BLaER1 (cell line): ENCODE data around the gene ELMO2.

Experiments used
- H3K27ac ChIP-seq: shearing (Covaris generic); formaldehyde crosslinking; 2 replicates; pipeline ENCODE4 v1.8.1; 2022
- H3K27me3 ChIP-seq: shearing (Covaris generic); formaldehyde crosslinking; 2 replicates; pipeline ENCODE4 v1.8.1; 2022
- H3K36me3 ChIP-seq: shearing (Covaris generic); formaldehyde crosslinking; 2 replicates; pipeline ENCODE4 v1.8.1; 2022
- H3K4me1 ChIP-seq: shearing (Covaris generic); formaldehyde crosslinking; 2 replicates; pipeline ENCODE4 v1.8.1; 2022
- H3K4me2 ChIP-seq: shearing (Covaris generic); formaldehyde crosslinking; 2 replicates; pipeline ENCODE4 v1.8.1; 2022
- H3K4me3 ChIP-seq: shearing (Covaris generic); formaldehyde crosslinking; 2 replicates; pipeline ENCODE4 v1.8.1; 2022
- H3K9ac ChIP-seq: shearing (Covaris generic); formaldehyde crosslinking; 2 replicates; pipeline ENCODE4 v1.8.1; 2022
- H3K9me3 ChIP-seq: shearing (Covaris generic); formaldehyde crosslinking; 2 replicates; pipeline ENCODE4 v1.8.1; 2022
- H4K20me1 ChIP-seq: shearing (Covaris generic); formaldehyde crosslinking; 2 replicates; pipeline ENCODE4 v1.8.1; 2022
- Cebpa-rat ChIP-seq: shearing (Covaris generic); IDR thresholded peaks from 2 replicates; pipeline ENCODE4 v1.8.1; 2022

Gene ELMO2

DNA sequence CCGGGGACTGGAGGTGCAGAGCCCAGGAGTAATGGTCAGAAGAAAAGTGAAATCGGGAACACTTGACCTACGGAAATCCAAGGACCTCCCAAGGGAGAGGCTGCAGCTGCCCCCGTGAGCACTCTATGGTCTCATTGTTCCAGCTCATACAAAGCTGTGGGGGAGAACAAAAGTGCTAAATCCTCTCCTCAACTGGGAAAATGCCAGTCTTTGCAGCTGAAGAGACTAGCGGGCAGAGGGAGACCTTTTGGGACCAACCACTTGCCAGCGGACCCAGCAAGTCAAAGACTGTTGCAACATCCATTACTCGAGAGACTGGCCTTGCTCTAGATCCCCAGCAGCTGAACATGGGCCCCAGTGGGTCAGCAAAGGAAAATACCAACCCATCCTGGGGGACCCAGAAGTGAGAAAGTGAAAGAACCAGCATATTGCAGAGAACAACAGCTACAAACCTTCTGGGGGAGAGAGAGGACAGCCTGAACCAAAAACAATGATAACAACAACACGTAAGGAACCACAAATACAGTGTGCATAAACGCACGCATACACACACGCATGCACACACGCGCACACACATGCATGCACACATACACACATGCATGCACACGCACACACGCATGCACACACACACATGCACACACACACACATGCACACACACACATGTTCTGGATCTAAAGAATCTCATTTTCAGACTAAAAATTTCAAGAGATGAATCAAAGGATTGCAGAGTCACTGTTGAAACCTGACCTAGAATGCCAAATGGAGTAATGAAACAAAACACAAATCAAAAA is 24.7 kb upstream of the ELMO2 start:
- Histone ChIP-seq H3K9me3 (no peaks in the 10 kb centered on the region), H3K4me3 (no peak overlapping the region), H4K20me1 (no peaks in the 10 kb centered on the region), H3K36me3 (no peaks in the 10 kb centered on the region), H3K27ac (no peak overlapping the region), H3K4me2 (no peak overlapping the region), H3K27me3 (no peaks in the 10 kb centered on the region), H3K9ac (no peak overlapping the region), H3K4me1 (no peaks in the 10 kb centered on the region)
- TF ChIP-seq Cebpa-rat: no peak

DNA sequence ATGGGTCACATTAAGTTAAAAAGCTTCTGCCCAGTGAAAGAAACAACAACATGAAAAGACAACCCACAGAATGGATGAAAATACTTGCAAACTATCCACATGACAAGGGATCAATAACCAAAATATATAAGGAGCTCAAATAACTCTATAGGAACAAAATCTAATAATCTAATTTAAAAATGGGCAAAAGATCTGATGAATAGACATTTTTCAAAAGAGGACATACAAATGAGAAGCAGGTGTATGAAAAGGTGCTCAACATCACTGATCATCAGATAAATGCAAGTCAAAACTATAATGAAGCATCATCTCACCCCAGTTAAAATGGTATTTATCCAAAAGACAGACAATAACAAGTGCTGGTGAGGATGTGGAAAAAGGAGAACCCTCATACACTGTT is 21.0 kb upstream of the ELMO2 start:
- no peaks in the 10 kb centered on the region for H3K4me1 ChIP-seq
- no peaks in the 10 kb centered on the region for H3K9me3 ChIP-seq
- no peaks in the 10 kb centered on the region for H4K20me1 ChIP-seq
- H3K27me3 ChIP-seq: no peaks in the 10 kb centered on the region
- no peak overlapping the region for H3K9ac ChIP-seq
- no peak for TF ChIP-seq Cebpa-rat
- no peak overlapping the region for H3K4me3 ChIP-seq
- H3K4me2 ChIP-seq: no peak overlapping the region
- no peaks in the 10 kb centered on the region for H3K36me3 ChIP-seq
- no peak overlapping the region for H3K27ac ChIP-seq

DNA sequence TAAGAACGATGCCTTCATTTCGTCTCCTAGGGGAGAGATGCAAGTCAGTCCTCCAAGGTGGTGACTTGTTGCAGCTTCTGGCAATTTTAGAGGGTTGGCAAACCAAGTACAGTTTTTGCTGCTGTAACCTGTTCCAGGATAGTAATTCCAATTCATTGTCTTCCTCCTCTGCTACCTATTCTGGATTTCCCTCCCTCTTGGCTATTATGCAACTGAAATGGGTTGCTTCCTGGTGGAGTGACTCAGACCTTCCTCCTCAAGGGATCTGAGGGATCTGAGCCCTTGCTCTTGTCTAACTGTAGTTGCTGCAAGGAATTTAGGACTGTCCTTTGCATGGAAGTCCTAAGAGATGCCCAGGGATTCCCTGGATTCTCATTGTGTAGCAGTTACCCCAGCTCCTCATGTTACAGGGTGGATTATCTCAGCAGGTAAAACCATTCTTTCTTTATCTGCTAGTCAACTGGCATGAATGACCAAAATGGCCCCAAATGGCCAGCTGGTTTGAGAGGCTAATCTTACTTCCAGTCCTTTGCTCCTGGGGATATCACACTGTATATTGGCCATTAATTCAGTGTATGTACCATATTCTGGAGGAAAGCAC is 17.6 kb upstream of the ELMO2 start:
- H3K4me3 ChIP-seq: no peak overlapping the region
- no peaks in the 10 kb centered on the region for H3K27me3 ChIP-seq
- no peak overlapping the region for H3K9ac ChIP-seq
- H4K20me1 ChIP-seq: no peaks in the 10 kb centered on the region
- no peaks in the 10 kb centered on the region for H3K36me3 ChIP-seq
- no peaks in the 10 kb centered on the region for H3K9me3 ChIP-seq
- no peaks in the 10 kb centered on the region for H3K4me1 ChIP-seq
- no peak for TF ChIP-seq Cebpa-rat
- H3K27ac ChIP-seq: no peak overlapping the region
- no peak overlapping the region for H3K4me2 ChIP-seq

GRCh38 chr20:46423342-46423741 is 16.9 kb upstream of the ELMO2 start:
- Histone ChIP-seq H3K9ac (no peak overlapping the region), H4K20me1 (no peaks in the 10 kb centered on the region), H3K9me3 (no peaks in the 10 kb centered on the region), H3K4me1 (no peaks in the 10 kb centered on the region), H3K4me3 (no peak overlapping the region), H3K36me3 (no peaks in the 10 kb centered on the region), H3K27me3 (no peaks in the 10 kb centered on the region), H3K27ac (no peak overlapping the region), H3K4me2 (no peak overlapping the region)
- TF ChIP-seq Cebpa-rat: no peak

GRCh38 chr20:46420878-46421277 is 14.5 kb upstream of the ELMO2 start:
- no peak overlapping the region for H3K4me2 ChIP-seq
- no peak overlapping the region for H3K27ac ChIP-seq
- H3K36me3 ChIP-seq: no peaks in the 10 kb centered on the region
- H3K4me3 ChIP-seq: no peak overlapping the region
- 0 out of 2 replicates have a peak, but pooled peaks cover 6% of the 10 kb centered on the region for H3K9me3 ChIP-seq
- no peaks in the 10 kb centered on the region for H3K4me1 ChIP-seq
- H3K9ac ChIP-seq: no peak overlapping the region
- no peak for TF ChIP-seq Cebpa-rat
- no peaks in the 10 kb centered on the region for H3K27me3 ChIP-seq
- no peaks in the 10 kb centered on the region for H4K20me1 ChIP-seq

DNA sequence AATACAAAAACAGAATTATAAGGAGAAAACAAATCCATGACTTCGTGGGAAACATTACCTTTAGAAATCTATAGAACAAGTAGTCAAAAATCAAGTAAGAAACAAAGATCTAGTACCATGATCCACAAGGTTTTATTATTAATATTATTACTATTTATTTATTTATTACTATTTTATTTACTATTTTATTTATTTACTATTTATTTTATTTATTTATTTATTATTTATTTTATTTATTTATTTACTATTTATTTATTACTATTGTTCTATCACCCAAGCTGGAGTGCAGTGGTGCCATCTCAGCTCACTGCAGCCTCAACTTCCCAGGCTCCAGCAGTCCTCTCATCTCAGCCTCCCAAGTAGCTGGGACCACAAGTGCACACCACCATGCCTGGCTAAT is 13.5 kb upstream of the ELMO2 start:
- H3K4me2 ChIP-seq: no peak overlapping the region
- no peak overlapping the region for H3K9ac ChIP-seq
- H3K9me3 ChIP-seq: 0 out of 2 replicates have a peak, but pooled peaks cover 6% of the 10 kb centered on the region
- H4K20me1 ChIP-seq: no peaks in the 10 kb centered on the region
- no peak overlapping the region for H3K27ac ChIP-seq
- H3K36me3 ChIP-seq: no peaks in the 10 kb centered on the region
- H3K27me3 ChIP-seq: no peaks in the 10 kb centered on the region
- no peaks in the 10 kb centered on the region for H3K4me1 ChIP-seq
- no peak overlapping the region for H3K4me3 ChIP-seq
- TF ChIP-seq Cebpa-rat: no peak

DNA sequence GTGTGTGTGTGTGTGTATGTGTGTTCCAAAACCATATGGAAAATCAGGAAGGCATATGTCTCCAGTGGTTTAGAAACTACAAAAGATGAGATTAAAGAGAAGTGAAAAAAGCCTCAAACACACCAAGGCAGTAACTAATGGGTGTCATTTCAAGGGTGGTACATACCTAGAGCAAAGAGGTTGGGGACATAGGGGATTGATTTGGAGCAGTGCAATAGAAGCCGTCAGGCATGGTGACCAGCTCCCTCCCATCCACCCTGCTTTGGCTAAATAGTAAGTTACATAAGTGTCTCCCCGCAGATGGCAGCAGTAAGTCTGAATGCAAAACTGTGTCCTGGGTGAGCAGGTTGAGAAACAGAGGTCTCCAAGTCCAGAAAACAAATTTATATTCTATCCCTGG is 10.4 kb upstream of the ELMO2 start:
- Histone ChIP-seq H3K27me3 (no peaks in the 10 kb centered on the region), H3K4me2 (no peak overlapping the region), H4K20me1 (no peaks in the 10 kb centered on the region), H3K36me3 (no peaks in the 10 kb centered on the region), H3K4me3 (no peak overlapping the region), H3K9me3 (0 out of 2 replicates have a peak, but pooled peaks cover 6% of the 10 kb centered on the region), H3K27ac (no peak overlapping the region), H3K9ac (no peak overlapping the region), H3K4me1 (no peaks in the 10 kb centered on the region)
- no peak for TF ChIP-seq Cebpa-rat

DNA sequence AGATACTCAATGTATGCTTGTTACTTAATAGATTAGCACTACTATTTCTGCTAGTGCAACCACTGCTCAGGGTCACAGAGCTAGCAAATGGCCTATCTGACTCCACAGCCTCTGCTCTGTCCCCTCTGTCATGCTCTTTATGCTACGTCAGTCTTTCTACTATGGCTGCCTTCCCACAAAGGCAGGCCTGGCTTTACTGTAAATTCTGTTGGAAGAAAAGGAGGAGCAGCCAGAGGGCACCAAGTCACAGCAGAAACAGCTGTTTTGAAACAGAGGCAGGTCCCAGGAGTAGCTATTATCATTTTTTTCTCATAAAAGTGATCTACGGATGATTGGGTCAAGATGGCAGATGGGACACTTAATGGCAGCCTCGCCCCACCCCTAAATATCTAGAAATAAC is 10.0 kb upstream of the ELMO2 start:
- no peak overlapping the region for H3K4me3 ChIP-seq

DNA sequence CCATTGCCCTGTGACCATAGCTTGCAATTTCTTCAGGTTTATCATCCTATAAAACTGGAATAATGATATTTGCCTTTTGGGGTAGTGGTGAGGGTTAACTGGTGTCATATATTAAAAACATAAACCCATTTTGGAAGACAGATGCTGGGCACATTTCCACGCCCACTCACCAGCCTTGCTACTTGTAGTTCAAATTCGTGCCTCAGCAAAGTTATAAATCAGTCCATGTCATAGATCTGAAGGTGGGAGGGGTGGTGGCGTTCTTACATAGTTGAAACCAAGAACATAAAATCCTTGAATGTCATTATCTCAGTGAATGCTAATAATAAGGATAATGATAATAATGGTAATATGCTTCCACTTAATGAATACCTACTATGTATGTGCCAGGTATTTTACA is 9.4 kb upstream of the ELMO2 start:
- H3K4me3 ChIP-seq: no peak overlapping the region
- TF ChIP-seq Cebpa-rat: no peak

More for the DNA sequence above, 10.0 kb upstream of the ELMO2 start:
- H3K4me1 ChIP-seq: no peaks in the 10 kb centered on the region
- H3K9ac ChIP-seq: no peak overlapping the region
- H3K9me3 ChIP-seq: 0 out of 2 replicates have a peak, but pooled peaks cover 6% of the 10 kb centered on the region
- no peak overlapping the region for H3K4me2 ChIP-seq
- H3K27me3 ChIP-seq: no peaks in the 10 kb centered on the region
- no peak for TF ChIP-seq Cebpa-rat
- no peaks in the 10 kb centered on the region for H4K20me1 ChIP-seq
- no peaks in the 10 kb centered on the region for H3K36me3 ChIP-seq
- H3K27ac ChIP-seq: no peak overlapping the region

DNA sequence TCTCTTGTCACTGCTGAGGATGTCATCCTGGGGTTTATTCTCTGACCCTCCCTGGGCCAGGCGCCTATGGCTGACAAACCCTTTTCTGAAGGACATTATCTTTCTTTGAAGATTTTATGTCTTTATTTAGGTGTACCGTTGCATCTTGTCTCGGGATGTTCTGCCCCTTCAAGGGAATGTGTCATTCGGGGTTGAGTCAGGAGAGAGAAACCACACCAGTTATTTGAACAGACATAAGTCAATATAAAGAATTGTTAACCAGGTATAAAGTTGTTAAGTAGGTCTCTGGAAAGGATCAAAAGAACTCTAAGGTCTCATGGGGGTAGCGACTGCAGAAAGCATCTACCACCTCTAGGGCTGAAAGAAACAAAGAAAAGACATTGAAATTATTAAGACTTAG is 8.2 kb upstream of the ELMO2 start:
- Histone ChIP-seq H3K27me3 (no peaks in the 10 kb centered on the region), H3K36me3 (no peaks in the 10 kb centered on the region), H3K4me1 (0 out of 2 replicates have a peak, but pooled peaks cover 6% of the 10 kb centered on the region), H3K4me3 (no peak overlapping the region), H4K20me1 (no peaks in the 10 kb centered on the region), H3K4me2 (no peak overlapping the region), H3K27ac (no peak overlapping the region), H3K9me3 (0 out of 2 replicates have a peak, but pooled peaks cover 6% of the 10 kb centered on the region), H3K9ac (no peak overlapping the region)
- TF ChIP-seq Cebpa-rat: no peak

More for the DNA sequence above, 9.4 kb upstream of the ELMO2 start:
- H3K9me3 ChIP-seq: 0 out of 2 replicates have a peak, but pooled peaks cover 6% of the 10 kb centered on the region
- H4K20me1 ChIP-seq: no peaks in the 10 kb centered on the region
- no peaks in the 10 kb centered on the region for H3K27me3 ChIP-seq
- H3K4me1 ChIP-seq: 0 out of 2 replicates have a peak, but pooled peaks cover 1% of the 10 kb centered on the region
- H3K27ac ChIP-seq: no peak overlapping the region
- no peaks in the 10 kb centered on the region for H3K36me3 ChIP-seq
- H3K9ac ChIP-seq: no peak overlapping the region
- H3K4me2 ChIP-seq: no peak overlapping the region
